Esophagus muscularis mucosa (tissue), 4 donors: ENCODE results near the gene DMKN.

Source experiments
- CTCF ChIP-seq, 3 experiments: fragments of 200-600 bp in 2 of 3; fragments of 450-650 bp in 1 of 3; sonication (generic) in 2 of 3; IDR thresholded peaks; one replicate each; pipeline ENCODE4 v1.5.1; 2017 to 2019; ENCODE audit warnings: antibody characterized with exemption in 3 of 3, mild to moderate bottlenecking in 2 of 3, moderate library complexity in 1 of 3
- EP300 ChIP-seq: sonication (generic); formaldehyde crosslinking; IDR thresholded peaks from one replicate; pipeline ENCODE4 v1.6.1; 2017; ENCODE audit warnings: antibody characterized with exemption
- POLR2A ChIP-seq: fragments of 450-650 bp; IDR thresholded peaks from one replicate; pipeline ENCODE4 v1.6.1; 2017; ENCODE audit warnings: antibody characterized with exemption, moderate library complexity, mild to moderate bottlenecking, low read depth
- POLR2AphosphoS5 ChIP-seq, 2 donors: sonication (generic); formaldehyde crosslinking; IDR thresholded peaks; one replicate each; pipeline ENCODE4 v1.6.1; 2017; ENCODE audit warnings: antibody characterized with exemption in 2 of 2

GRCh38 chr19:35545855-35546381 lies 32.5 kb upstream of the DMKN start:
- TF ChIP-seq EP300 = no peak
- no peak for TF ChIP-seq POLR2A
- TF ChIP-seq CTCF (IDR thresholded peaks at IDR 0.05) = no peak
- TF ChIP-seq POLR2AphosphoS5 (IDR thresholded peaks at IDR 0.05) = no peak
